D721Med (cell line): ENCODE results near the gene THSD4.

Experiments
- DNase-seq: peaks from one replicate; pipeline ENCODE4 v3.0.0; 2011; ENCODE audit warnings: low spot score; ENCODE audit not compliant: insufficient read length
- FAIRE-seq: peaks from 2 replicates; lab custom pipeline; 2011; peaks lifted over from hg19 to GRCh38; lab: Jason Lieb, UNC
- TF ChIP-seq, protein P1 (sequence below): IDR thresholded peaks from 2 replicates; pipeline ENCODE4 v1.5.1; 2012; ENCODE audit warnings: mild to moderate bottlenecking, control low read depth; ENCODE audit not compliant: insufficient read depth; ENCODE audit errors: missing control alignments

The THSD4 gene

DNA sequence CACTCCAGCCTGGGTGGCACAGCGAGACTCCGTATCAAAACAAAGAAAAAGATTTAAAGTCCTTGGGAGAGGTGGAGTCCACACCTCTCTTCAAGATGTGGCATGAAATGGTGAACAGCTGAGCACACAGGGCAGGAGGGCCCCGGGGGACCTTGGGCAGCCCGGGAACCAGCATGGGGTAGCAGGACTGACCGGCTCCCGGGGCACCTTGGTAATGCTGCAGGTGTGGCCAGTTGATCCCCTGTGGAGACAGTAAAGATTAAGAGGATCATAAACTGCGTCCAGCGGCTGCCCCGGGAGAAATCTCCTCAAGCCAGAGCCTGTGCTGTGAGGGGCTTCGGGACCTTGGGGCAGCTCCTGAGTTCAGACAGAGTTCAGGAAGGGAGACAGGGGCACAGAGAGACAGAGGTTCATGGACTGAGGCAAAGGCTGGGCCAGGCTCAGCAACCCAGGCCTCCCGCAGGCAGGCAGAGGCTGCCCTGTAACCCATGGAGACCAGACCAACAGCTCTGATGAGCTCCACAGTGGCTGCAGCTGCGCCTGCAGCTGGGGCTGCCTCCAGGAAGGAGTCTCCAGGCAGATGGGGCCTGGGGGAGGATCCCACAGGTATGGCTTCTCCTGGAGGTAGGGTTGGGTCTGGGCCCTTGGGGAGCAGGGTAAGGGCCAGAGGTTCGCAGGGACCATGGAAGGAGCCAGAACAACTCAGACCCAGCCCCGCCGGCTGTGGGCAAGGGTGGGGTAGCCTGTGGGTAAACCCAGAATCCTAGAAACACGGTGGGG is 695.2 kb downstream of the THSD4 start, which contains the start of gene NR2E3:
NR2E3 (plus strand) TSS at position 299 of the 780 bp plus-strand sequence; CDS start at position 489, 190 bp downstream.
- DNase-seq (no peak), FAIRE-seq (no peak)
- TF ChIP-seq, protein P1, sequence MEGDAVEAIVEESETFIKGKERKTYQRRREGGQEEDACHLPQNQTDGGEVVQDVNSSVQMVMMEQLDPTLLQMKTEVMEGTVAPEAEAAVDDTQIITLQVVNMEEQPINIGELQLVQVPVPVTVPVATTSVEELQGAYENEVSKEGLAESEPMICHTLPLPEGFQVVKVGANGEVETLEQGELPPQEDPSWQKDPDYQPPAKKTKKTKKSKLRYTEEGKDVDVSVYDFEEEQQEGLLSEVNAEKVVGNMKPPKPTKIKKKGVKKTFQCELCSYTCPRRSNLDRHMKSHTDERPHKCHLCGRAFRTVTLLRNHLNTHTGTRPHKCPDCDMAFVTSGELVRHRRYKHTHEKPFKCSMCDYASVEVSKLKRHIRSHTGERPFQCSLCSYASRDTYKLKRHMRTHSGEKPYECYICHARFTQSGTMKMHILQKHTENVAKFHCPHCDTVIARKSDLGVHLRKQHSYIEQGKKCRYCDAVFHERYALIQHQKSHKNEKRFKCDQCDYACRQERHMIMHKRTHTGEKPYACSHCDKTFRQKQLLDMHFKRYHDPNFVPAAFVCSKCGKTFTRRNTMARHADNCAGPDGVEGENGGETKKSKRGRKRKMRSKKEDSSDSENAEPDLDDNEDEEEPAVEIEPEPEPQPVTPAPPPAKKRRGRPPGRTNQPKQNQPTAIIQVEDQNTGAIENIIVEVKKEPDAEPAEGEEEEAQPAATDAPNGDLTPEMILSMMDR, result no peak

DNA sequence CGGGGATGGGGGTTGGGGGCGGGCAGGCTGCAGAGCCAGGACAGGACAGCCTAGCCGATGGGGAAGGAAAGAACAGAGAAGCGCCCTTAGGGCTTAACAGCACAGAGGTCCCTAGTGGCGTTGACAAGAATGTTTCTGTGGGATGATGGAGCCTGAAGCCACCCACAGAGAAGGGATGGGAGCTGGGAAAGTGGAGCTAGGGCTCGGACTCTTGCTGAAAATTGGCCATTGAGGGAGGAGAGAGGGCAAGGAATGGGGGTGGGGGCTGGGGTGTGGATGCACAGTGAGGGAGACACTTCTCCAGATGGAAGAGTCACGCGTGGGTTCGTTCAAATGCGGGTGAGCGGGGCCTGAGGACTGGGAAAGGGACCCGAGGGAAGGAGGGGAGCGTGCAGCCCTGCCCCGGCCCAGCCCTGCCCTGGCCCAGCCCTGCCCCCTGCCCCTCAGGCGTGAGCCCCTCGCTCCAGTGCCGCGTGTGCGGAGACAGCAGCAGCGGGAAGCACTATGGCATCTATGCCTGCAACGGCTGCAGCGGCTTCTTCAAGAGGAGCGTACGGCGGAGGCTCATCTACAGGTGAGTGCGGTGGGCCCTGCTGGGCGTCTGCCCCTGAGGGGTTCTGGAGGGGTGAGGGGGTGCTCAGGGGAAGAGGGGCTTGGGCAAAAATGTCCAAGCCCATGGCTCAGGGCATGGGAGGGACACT is 695.9 kb downstream of the THSD4 start:
- TF ChIP-seq, protein P1, result no peak
- no peak for FAIRE-seq
- no peak for DNase-seq

DNA sequence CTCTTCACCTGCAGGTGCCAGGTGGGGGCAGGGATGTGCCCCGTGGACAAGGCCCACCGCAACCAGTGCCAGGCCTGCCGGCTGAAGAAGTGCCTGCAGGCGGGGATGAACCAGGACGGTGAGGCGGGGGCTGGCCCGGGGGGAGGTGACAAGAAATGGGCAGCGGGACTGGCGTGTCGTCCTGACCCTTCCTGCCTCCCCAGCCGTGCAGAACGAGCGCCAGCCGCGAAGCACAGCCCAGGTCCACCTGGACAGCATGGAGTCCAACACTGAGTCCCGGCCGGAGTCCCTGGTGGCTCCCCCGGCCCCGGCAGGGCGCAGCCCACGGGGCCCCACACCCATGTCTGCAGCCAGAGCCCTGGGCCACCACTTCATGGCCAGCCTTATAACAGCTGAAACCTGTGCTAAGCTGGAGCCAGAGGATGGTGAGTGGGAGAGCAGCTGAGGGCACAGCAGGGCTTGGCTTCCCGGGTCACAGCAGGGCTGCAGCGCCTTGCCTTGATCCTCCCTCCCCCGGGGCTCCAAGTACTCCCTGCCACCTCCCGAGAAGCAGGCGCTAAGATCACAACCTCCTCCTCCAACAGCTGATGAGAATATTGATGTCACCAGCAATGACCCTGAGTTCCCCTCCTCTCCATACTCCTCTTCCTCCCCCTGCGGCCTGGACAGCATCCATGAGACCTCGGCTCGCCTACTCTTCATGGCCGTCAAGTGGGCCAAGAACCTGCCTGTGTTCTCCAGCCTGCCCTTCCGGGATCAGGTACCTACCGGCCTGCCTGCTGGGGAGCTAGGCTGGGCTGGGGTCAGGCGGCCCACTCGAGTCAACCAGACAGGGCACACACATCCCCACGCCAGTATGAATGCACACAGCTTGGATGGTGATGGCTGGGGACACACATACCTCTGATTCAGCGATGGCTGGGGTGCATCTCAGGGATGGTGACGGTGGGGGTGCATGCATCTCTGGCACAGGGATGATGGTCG is 696.8 kb downstream of the THSD4 start:
- DNase-seq, result no peak
- TF ChIP-seq, protein P1, result no peak
- FAIRE-seq, result no peak

DNA sequence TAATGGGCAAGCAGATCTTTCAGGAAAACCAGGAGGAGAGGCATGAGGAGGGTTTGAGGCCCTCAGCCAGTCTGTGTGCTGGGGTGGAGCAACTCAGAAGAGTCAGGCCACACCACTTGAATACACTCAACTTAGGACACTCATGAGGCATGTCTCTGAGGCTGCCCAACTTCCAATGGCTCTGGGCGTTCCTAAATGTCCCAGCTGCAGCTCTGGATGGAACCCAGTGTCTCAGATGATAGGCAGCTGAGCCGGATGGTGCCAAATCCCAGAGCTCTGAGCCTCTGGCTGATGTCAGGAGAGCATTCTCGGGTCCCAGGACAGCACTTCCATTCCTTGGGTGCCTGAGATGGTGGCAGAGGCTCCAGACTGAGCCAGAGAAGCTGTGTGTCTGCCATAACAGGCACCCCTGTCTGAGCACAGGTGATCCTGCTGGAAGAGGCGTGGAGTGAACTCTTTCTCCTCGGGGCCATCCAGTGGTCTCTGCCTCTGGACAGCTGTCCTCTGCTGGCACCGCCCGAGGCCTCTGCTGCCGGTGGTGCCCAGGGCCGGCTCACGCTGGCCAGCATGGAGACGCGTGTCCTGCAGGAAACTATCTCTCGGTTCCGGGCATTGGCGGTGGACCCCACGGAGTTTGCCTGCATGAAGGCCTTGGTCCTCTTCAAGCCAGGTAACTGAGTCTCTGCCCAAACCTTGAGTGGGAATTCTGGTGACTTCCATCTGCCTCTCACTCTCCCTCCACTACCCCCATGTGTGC is 697.9 kb downstream of the THSD4 start:
- TF ChIP-seq, protein P1, result no peak
- no peak for FAIRE-seq
- no peak for DNase-seq

DNA sequence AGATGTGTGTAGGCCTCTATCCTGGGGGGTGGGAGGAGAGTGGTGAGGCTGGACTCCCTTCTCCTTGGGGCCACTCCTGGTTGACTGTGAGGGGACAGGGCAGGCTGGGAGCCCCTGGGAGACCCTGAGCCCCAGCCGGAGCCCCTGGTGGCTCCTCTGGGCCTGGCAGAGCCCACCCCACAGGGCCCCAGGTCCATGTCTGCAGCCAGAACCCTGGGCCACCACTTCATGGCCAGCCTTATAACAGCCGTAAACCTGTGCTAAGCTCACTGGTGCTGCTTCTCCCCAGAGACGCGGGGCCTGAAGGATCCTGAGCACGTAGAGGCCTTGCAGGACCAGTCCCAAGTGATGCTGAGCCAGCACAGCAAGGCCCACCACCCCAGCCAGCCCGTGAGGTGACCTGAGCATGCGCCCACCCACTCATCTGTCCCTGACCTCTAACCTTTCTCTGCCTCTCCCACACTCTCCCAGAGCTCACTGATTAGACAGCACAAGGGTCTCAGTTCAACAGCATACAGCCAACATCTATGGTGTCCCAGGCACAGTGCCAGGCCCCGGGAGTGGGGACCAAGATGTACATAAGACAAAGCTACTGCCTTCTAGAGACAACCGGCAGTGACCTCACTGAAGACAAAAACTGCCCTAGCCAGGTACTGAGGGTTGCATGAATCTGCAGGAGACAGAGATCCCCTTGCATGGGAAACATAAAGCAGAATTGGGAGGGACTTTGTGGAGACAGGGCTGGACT is 698.6 kb downstream of the THSD4 start:
- no peak for DNase-seq
- TF ChIP-seq, protein P1, result no peak
- FAIRE-seq, result no peak
